Measurements from ENCODE around the gene JMJD8. TPM values are rescaled to one million over a fixed set of nuclear protein-coding genes. Genes with fewer than 3 reads are reported as not detected.

The JMJD8 gene
- polyA plus RNA-seq, 3 donors = 28.7 to 45.3 (median 33.5) TPM

- H3K4me2 ChIP-seq (replicated peaks; ENCODE audit: extremely low read depth, low read length, poor library complexity, severe bottlenecking) = peak overlapping the region; percentile 100
- peaks cover 20% of the 10 kb centered on the region for H4K20me1 ChIP-seq (ENCODE audit: insufficient read depth, low read length)
- H3K9me3 Mint-ChIP-seq = peaks cover 0 to 1% (median 0%) of the 10 kb centered on the region in 7 donors
- TF ChIP-seq CTCF (IDR thresholded peaks at IDR 0.05) = no peak
- no peak for DNase-seq
- no peak overlapping the region for H3K27ac ChIP-seq (ENCODE audit: low read depth in 1 of 2, low read length in 2 of 2)
- intact Hi-C loops (cut with micrococcal nuclease) = no loop called here
- no peaks in the 10 kb centered on the region for H3K36me3 ChIP-seq (replicated peaks in 1 of 2; ENCODE audit: control insufficient read depth in 1 of 2, insufficient read depth in 2 of 2, low read length in 2 of 2)
- H3K4me3 ChIP-seq (replicated peaks in 1 of 3; ENCODE audit: low read depth in 2 of 3, low read length in 3 of 3) = peak overlapping the region; percentile 16 to 88 (median 54)
- H3K4me1 ChIP-seq (ENCODE audit: control insufficient read depth in 1 of 2, insufficient read depth in 2 of 2, low read length in 2 of 2) = peaks cover 22 to 36% of the 10 kb centered on the region in 2 donors
- no peak overlapping the region for H2AFZ ChIP-seq (ENCODE audit: insufficient read depth, low read depth, low read length, poor library complexity, severe bottlenecking)
- H3K27me3 ChIP-seq (ENCODE audit: control insufficient read depth in 2 of 2, insufficient read depth in 2 of 2, low read length in 2 of 2) = peaks cover 3 to 52% of the 10 kb centered on the region in 2 donors
- 89% methylated on average over 47 of the region's 51 CpGs for WGBS (ENCODE audit: insufficient coverage)
- H3K9ac ChIP-seq (ENCODE audit: insufficient read depth, low read length, poor library complexity, severe bottlenecking) = peak overlapping the region; percentile 72
- H3K4me1 Mint-ChIP-seq = peaks cover 14% of the 10 kb centered on the region
- H3K9me3 ChIP-seq (replicated peaks in 1 of 2; ENCODE audit: control insufficient read depth in 1 of 2, insufficient read depth in 1 of 2, low read length in 2 of 2) = no peaks in the 10 kb centered on the region
- peaks cover 4 to 5% of the 10 kb centered on the region in 2 donors for H3K36me3 Mint-ChIP-seq
- no peak overlapping the region for H3K27ac Mint-ChIP-seq
- H3K4me3 Mint-ChIP-seq = peak overlapping the region; percentile 35 to 69
- H3K79me2 ChIP-seq (ENCODE audit: insufficient read depth, low read length) = no peaks in the 10 kb centered on the region
- H3K27me3 Mint-ChIP-seq (ENCODE audit: low read depth in 3 of 3) = peaks cover 33 to 54% (median 42%) of the 10 kb centered on the region in 3 donors
Observed at GRCh38 chr16:721765-722540, 37.8 kb upstream of the JMJD8 start.

- Mint-ChIP-seq H3K4me3 (peak within 1 kb of the TSS; percentile 79 to 87), H3K9me3 (peaks cover 0 to 3% (median 0%) of the 10 kb centered on the region in 7 donors), H3K36me3 (peaks cover 5 to 7% of the 10 kb centered on the region in 2 donors), H3K4me1 (peaks cover 14% of the 10 kb centered on the region), H3K27me3 (ENCODE audit: low read depth in 3 of 3) (peaks cover 41 to 56% (median 41%) of the 10 kb centered on the region in 3 donors), H3K27ac (peak within 1 kb of the TSS in 2 of 7 donors; percentile 30 to 61)
- Histone ChIP-seq H3K79me2 (ENCODE audit: insufficient read depth, low read length) (no peaks in the 10 kb centered on the region), H3K4me3 (replicated peaks in 1 of 3; ENCODE audit: low read depth in 2 of 3, low read length in 3 of 3) (peak within 1 kb of the TSS; percentile 51 to 88 (median 54)), H3K27ac (ENCODE audit: low read depth in 1 of 2, low read length in 2 of 2) (peak within 1 kb of the TSS in 1 of 2 donors; percentile 36), H2AFZ (ENCODE audit: insufficient read depth, low read depth, low read length, poor library complexity, severe bottlenecking) (peak within 1 kb of the TSS; percentile 100), H3K9me3 (replicated peaks in 1 of 2; ENCODE audit: control insufficient read depth in 1 of 2, insufficient read depth in 1 of 2, low read length in 2 of 2) (peaks cover 4 to 5% of the 10 kb centered on the region in 2 donors), H3K4me2 (replicated peaks; ENCODE audit: extremely low read depth, low read length, poor library complexity, severe bottlenecking) (peak within 1 kb of the TSS; percentile 100), H4K20me1 (ENCODE audit: insufficient read depth, low read length) (peaks cover 20% of the 10 kb centered on the region), H3K4me1 (ENCODE audit: control insufficient read depth in 1 of 2, insufficient read depth in 2 of 2, low read length in 2 of 2) (peaks cover 20 to 32% of the 10 kb centered on the region in 2 donors), H3K27me3 (ENCODE audit: control insufficient read depth in 2 of 2, insufficient read depth in 2 of 2, low read length in 2 of 2) (peaks cover 7 to 54% of the 10 kb centered on the region in 2 donors), H3K9ac (ENCODE audit: insufficient read depth, low read length, poor library complexity, severe bottlenecking) (peak within 1 kb of the TSS; percentile 72), H3K36me3 (replicated peaks in 1 of 2; ENCODE audit: control insufficient read depth in 1 of 2, insufficient read depth in 2 of 2, low read length in 2 of 2) (no peaks in the 10 kb centered on the region)
- DNase-seq = peak; percentile 56 to 62 (median 58)
- 9% methylated on average over 106 of the region's 106 CpGs for WGBS (ENCODE audit: insufficient coverage)
- intact Hi-C loops (cut with micrococcal nuclease) = no loop called here
- no peak for TF ChIP-seq CTCF (IDR thresholded peaks at IDR 0.05)
Observed at GRCh38 chr16:720990-721764, 37.0 kb upstream of the JMJD8 start, which contains the start of gene ANTKMT. Gene ANTKMT, plus strand, starts transcription at chr16:721146. Its CDS starts 129 bp downstream, at chr16:721275.
